B cell (primary cell): ENCODE results near the gene SPIB. TPM values are rescaled to one million over a fixed set of nuclear protein-coding genes. Genes with fewer than 3 reads are reported as not detected.

Experiments used
- ATAC-seq: fragments of 200-7000 bp; cut with Tn5 transposase; one replicate; pipeline ENCODE4 v1.10.0; 2021; ENCODE audit warnings: low read depth, mild to moderate bottlenecking, moderate number of reproducible peaks, moderate library complexity
- CTCF ChIA-PET: fragments of 350-600 bp; sonication (Branson Sonifier 250); formaldehyde crosslinking; loops from one replicate; lab custom pipeline; 2021; ENCODE audit warnings: antibody characterized with exemption, inconsistent platforms; lab: Charles Lee
- POLR2A ChIA-PET: fragments of 350-600 bp; sonication (Branson Sonifier 250); formaldehyde crosslinking; loops from one replicate; lab custom pipeline; 2021; ENCODE audit warnings: antibody characterized with exemption; lab: Charles Lee
- DNase-seq: peaks from one replicate; pipeline ENCODE4 v3.0.0; 2013
- H2AFZ ChIP-seq: 2 replicates; pipeline ENCODE4 v1.6.1; 2012; ENCODE audit warnings: mild to moderate bottlenecking, low read depth, low read length; ENCODE audit not compliant: insufficient read depth, poor library complexity, severe bottlenecking
- H3K27ac ChIP-seq, 2 donors: 1 replicate in 1 of 2; 2 replicates in 1 of 2; pipeline ENCODE4 v1.5.1; 2012 to 2013; ENCODE audit warnings: low read length in 2 of 2, mild to moderate bottlenecking in 2 of 2, moderate library complexity in 1 of 2
- H3K27me3 ChIP-seq, 4 experiments: fragments of 200-600 bp in 1 of 4; sonication (generic) in 1 of 4; replicated peaks in 1 of 4; 1 replicate in 2 of 4; 2 replicates in 2 of 4; pipeline versions ENCODE4 v1.6.1 to v1.7.0; 2013 to 2016; ENCODE audit warnings: low read length in 3 of 4, mild to moderate bottlenecking in 2 of 4, mixed read lengths in 1 of 4, moderate library complexity in 1 of 4; ENCODE audit not compliant: insufficient read depth in 4 of 4, control insufficient read depth in 3 of 4; ENCODE audit errors: control extremely low read depth in 1 of 4
- H3K36me3 ChIP-seq, 2 experiments: replicated peaks in 1 of 2; 1 replicate in 1 of 2; 2 replicates in 1 of 2; pipeline versions ENCODE4 v1.6.1 to v1.7.1; 2013; ENCODE audit warnings: low read length in 1 of 2; ENCODE audit not compliant: insufficient read depth in 2 of 2, control insufficient read depth in 1 of 2; ENCODE audit errors: control extremely low read depth in 1 of 2, extremely low read depth in 1 of 2
- H3K4me1 ChIP-seq, 2 donors: fragments of 200-600 bp in 1 of 2; sonication (generic) in 1 of 2; 1 replicate in 1 of 2; 2 replicates in 1 of 2; pipeline versions ENCODE4 v1.5.1 to v1.6.1; 2013 to 2017; ENCODE audit warnings: low read length in 2 of 2; ENCODE audit not compliant: control insufficient read depth in 2 of 2, insufficient read depth in 2 of 2
- H3K4me2 ChIP-seq: replicated peaks from 2 replicates; pipeline ENCODE3; 2012; ENCODE audit warnings: mild to moderate bottlenecking, low read depth, low read length; ENCODE audit not compliant: poor library complexity, severe bottlenecking
- H3K4me3 ChIP-seq, 5 experiments: fragments of 200-600 bp in 1 of 5; sonication (generic) in 1 of 5; 1 replicate in 3 of 5; 2 replicates in 2 of 5; pipeline versions ENCODE4 v1.5.1 to v1.7.0; 2011 to 2016; ENCODE audit warnings: low read length in 4 of 5, mild to moderate bottlenecking in 4 of 5, low read depth in 2 of 5, control low read depth in 1 of 5, moderate library complexity in 1 of 5; ENCODE audit not compliant: insufficient read depth in 1 of 5; ENCODE audit errors: control extremely low read depth in 1 of 5, extremely low read depth in 1 of 5
- H3K79me2 ChIP-seq: fragments of 200-600 bp; sonication (generic); one replicate; pipeline ENCODE4 v1.6.0; 2016; ENCODE audit warnings: low read length; ENCODE audit not compliant: control insufficient read depth, insufficient read depth
- H3K9ac ChIP-seq: fragments of 200-600 bp; sonication (generic); 2 replicates; pipeline ENCODE4 v1.6.1; 2017; ENCODE audit warnings: mild to moderate bottlenecking, low read length, moderate library complexity
- H3K9me3 ChIP-seq, 3 donors: one replicate each; pipeline versions ENCODE4 v1.6.1 to v1.7.1; 2013; ENCODE audit warnings: low read length in 2 of 3; ENCODE audit not compliant: control insufficient read depth in 2 of 3, insufficient read depth in 1 of 3; ENCODE audit errors: control extremely low read depth in 1 of 3
- H4K20me1 ChIP-seq: 2 replicates; pipeline ENCODE4 v1.6.0; 2012; ENCODE audit warnings: mild to moderate bottlenecking, low read length; ENCODE audit not compliant: insufficient read depth, control insufficient read depth, poor library complexity, severe bottlenecking
- H3K27ac Mint-ChIP-seq: one replicate; pipeline ENCODE4 v1.8.0; 2021; ENCODE audit warnings: mixed read lengths
- H3K27me3 Mint-ChIP-seq: one replicate; pipeline ENCODE4 v1.8.0; 2021; ENCODE audit warnings: mixed read lengths
- H3K4me1 Mint-ChIP-seq: one replicate; pipeline ENCODE4 v1.8.0; 2021; ENCODE audit warnings: mixed read lengths
- H3K4me3 Mint-ChIP-seq: one replicate; pipeline ENCODE4 v1.8.0; 2021; ENCODE audit warnings: mixed read lengths
- H3K9me3 Mint-ChIP-seq: one replicate; pipeline ENCODE4 v1.8.0; 2022; ENCODE audit warnings: mixed read lengths; ENCODE audit not compliant: insufficient read depth
- CTCF ChIP-seq: fragments of 200-600 bp; IDR thresholded peaks from one replicate; pipeline ENCODE4 v1.8.0; 2022; ENCODE audit warnings: antibody characterized with exemption, mild to moderate bottlenecking
- EZH2 ChIP-seq: IDR thresholded peaks from 2 replicates; pipeline ENCODE4 v1.6.1; 2012; ENCODE audit warnings: borderline replicate concordance, low read depth, mild to moderate bottlenecking, moderate library complexity, low read length; ENCODE audit not compliant: insufficient read depth, poor library complexity, severe bottlenecking
- WGBS: methylation state at CpG from one replicate; pipeline ENCODE4 v1.1.5; 2013; ENCODE audit warnings: missing lambda C conversion rate; ENCODE audit not compliant: insufficient coverage; 5-methylcytosine and 5-hydroxymethylcytosine counted together
- intact Hi-C: fragments of 100-400 bp; cut with micrococcal nuclease; formaldehyde crosslinking; loops from one replicate; pipeline ENCODE4 v1.10.0; 2022
- polyA minus RNA-seq: library from RNA; depleted of rRNA, polyadenylated mRNA; stranded (reverse); fragments of >200 nt; gene quantifications from 2 replicates; pipeline ENCODE4 v1.2.3, GENCODE V29; 2012
- polyA plus RNA-seq: library from polyadenylated mRNA; depleted of rRNA; stranded (reverse); fragments of >200 nt; gene quantifications from 2 replicates; pipeline ENCODE4 v1.2.3, GENCODE V29; 2012
- total RNA-seq, 2 donors: library from RNA; stranded (reverse); fragments of 120-200 nt in 1 of 2; gene quantifications; 1 replicate in 1 of 2; 2 replicates in 1 of 2; pipeline versions ENCODE4 v1.2.3 to v1.2.4, GENCODE V29; 2013 to 2022

The SPIB gene
- total RNA-seq (205 and 211 TPM in 2 replicates), polyA plus RNA-seq (114 and 183 TPM in 2 replicates), polyA minus RNA-seq (566 and 764 TPM in 2 replicates)
- 193 TPM for total RNA-seq (2013)

- no peaks in the 10 kb centered on the region for H3K9me3 ChIP-seq
- peak within 1 kb of the TSS; percentile 94 for H3K4me3 Mint-ChIP-seq
- 1% methylated on average over 24 of the region's 34 CpGs for WGBS
- H3K36me3 ChIP-seq, result peaks cover 0 to 28% of the 10 kb centered on the region in 2 experiments
- H4K20me1 ChIP-seq, result peaks cover 43% of the 10 kb centered on the region
- H3K27me3 ChIP-seq, result no peaks in the 10 kb centered on the region
- peak within 1 kb of the TSS; percentile 97 for H3K9ac ChIP-seq
- no peaks in the 10 kb centered on the region for H3K27me3 Mint-ChIP-seq
- peak within 1 kb of the TSS; percentile 97 for H3K4me2 ChIP-seq
- H3K4me1 Mint-ChIP-seq, result peaks cover 65% of the 10 kb centered on the region
- DNase-seq (peak; percentile 82), ATAC-seq (peak; percentile 34)
- H3K27ac ChIP-seq, result peak within 1 kb of the TSS; percentile 97 to 98
- H3K4me1 ChIP-seq, result peaks cover 57 to 81% of the 10 kb centered on the region in 2 donors
- no peak for TF ChIP-seq EZH2
- H3K4me3 ChIP-seq, result peak within 1 kb of the TSS; percentile 83 to 98 (median 87)
- CTCF ChIA-PET, result interaction anchor here (0.9 to 7.3 kb wide), 6 partner anchors 10 to 61 kb away, joined by 3 to 36 read pairs (median 4); partner anchors contain the start of gene POLD1
- peak within 1 kb of the TSS; percentile 90 for H3K27ac Mint-ChIP-seq
- POLR2A ChIA-PET, result interaction anchor here (0.6 to 6.4 kb wide), 7 partner anchors 12 to 754 kb away, joined by 5 to 96 read pairs (median 8); partner anchors contain the start of genes MYBPC2, NR1H2 and POLD1
- H3K79me2 ChIP-seq, result peaks cover 65% of the 10 kb centered on the region
- peak within 1 kb of the TSS; percentile 41 for H2AFZ ChIP-seq
- H3K9me3 Mint-ChIP-seq, result no peaks in the 10 kb centered on the region
- intact Hi-C loops, result loop anchor here (5.0 kb wide), 1 partner anchor 76 kb away; no protein-coding TSS in a partner anchor
These were observed at the start of gene SPIB for GRCh38 chr19:50418176-50419021. TSS of gene SPIB (plus strand) at chr19:50418938. CDS start at chr19:50418963, 25 bp downstream.

- no peak overlapping the region for H3K27ac Mint-ChIP-seq
- Histone ChIP-seq H2AFZ (no peak overlapping the region), H3K9ac (no peak overlapping the region), H3K79me2 (peaks cover 11% of the 10 kb centered on the region), H3K9me3 (no peaks in the 10 kb centered on the region), H3K4me3 (no peak overlapping the region), H3K27me3 (no peaks in the 10 kb centered on the region), H3K36me3 (no peaks in the 10 kb centered on the region), H4K20me1 (peaks cover 2% of the 10 kb centered on the region), H3K4me1 (peaks cover 17 to 31% of the 10 kb centered on the region in 2 donors), H3K27ac (no peak overlapping the region), H3K4me2 (no peak overlapping the region)
- ChIA-PET CTCF (no interaction called here), POLR2A (interaction anchor here (0.6 kb wide), 1 partner anchor 89 kb away, joined by 4 read pairs; no protein-coding TSS in a partner anchor)
- no peak overlapping the region for H3K4me3 Mint-ChIP-seq
- H3K4me1 Mint-ChIP-seq, result peaks cover 25% of the 10 kb centered on the region
- H3K27me3 Mint-ChIP-seq, result no peaks in the 10 kb centered on the region
- intact Hi-C loops, result no loop called here
- WGBS, result 66% methylated on average over 5 of the region's 10 CpGs
- TF ChIP-seq CTCF, result no peak
- TF ChIP-seq EZH2, result no peak
- ATAC-seq, result no peak
- DNase-seq, result no peak
- H3K9me3 Mint-ChIP-seq, result no peaks in the 10 kb centered on the region
These were observed 46.7 kb upstream of the SPIB start for GRCh38 chr19:50371914-50372475.
